Activated naive CD8-positive, alpha-beta T cell treated with anti-CD3 and anti-CD28 coated beads, Interleukin-2, amount 50 U/mL, for 24 hours (primary cell): ENCODE measurements around the gene WWOX.

ENCODE experiments used
- ATAC-seq: fragments of 150-1000 bp; cut with Tn5 transposase; one replicate; pipeline ENCODE4 v1.10.0; 2021
- DNase-seq: peaks from one replicate; pipeline ENCODE4 v3.0.0; 2021
- H3K27ac Mint-ChIP-seq: one replicate; pipeline ENCODE4 v1.8.0; 2021; ENCODE audit warnings: mild to moderate bottlenecking, mixed read lengths
- H3K27me3 Mint-ChIP-seq: one replicate; pipeline ENCODE4 v1.8.0; 2021; ENCODE audit warnings: mixed read lengths
- H3K36me3 Mint-ChIP-seq: one replicate; pipeline ENCODE4 v1.8.0; 2021; ENCODE audit warnings: low read depth, mixed read lengths
- H3K4me1 Mint-ChIP-seq: one replicate; pipeline ENCODE4 v1.8.0; 2021; ENCODE audit warnings: mixed read lengths
- H3K4me3 Mint-ChIP-seq: one replicate; pipeline ENCODE4 v1.8.0; 2021; ENCODE audit warnings: mild to moderate bottlenecking, moderate library complexity, mixed read lengths
- H3K9me3 Mint-ChIP-seq: one replicate; pipeline ENCODE4 v1.8.0; 2021; ENCODE audit warnings: mixed read lengths

The WWOX gene

DNA sequence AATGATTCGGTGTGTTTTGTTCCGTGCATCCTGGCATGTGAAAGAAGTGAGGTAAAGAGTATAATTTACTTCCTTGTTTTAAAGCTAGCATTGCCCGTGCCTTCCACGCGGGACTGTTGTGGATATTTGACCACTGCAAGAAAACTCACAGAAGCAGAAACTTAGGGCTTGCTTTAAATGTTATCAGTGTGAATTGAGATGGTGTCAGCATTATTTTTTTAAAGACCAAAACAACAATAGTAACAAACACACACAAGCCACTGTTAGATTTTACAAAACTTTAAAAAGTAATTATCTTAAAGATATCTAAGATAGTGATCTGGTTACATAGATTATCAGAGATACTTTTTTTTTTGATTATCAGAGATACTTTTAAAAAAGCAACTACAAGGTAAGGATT, 47.4 kb downstream of the WWOX start:
- Mint-ChIP-seq H3K4me1 (no peaks in the 10 kb centered on the region), H3K36me3 (peaks cover 5% of the 10 kb centered on the region), H3K4me3 (no peak overlapping the region), H3K9me3 (no peaks in the 10 kb centered on the region), H3K27ac (no peak overlapping the region), H3K27me3 (no peaks in the 10 kb centered on the region)
- DNase-seq (no peak), ATAC-seq (no peak)

DNA sequence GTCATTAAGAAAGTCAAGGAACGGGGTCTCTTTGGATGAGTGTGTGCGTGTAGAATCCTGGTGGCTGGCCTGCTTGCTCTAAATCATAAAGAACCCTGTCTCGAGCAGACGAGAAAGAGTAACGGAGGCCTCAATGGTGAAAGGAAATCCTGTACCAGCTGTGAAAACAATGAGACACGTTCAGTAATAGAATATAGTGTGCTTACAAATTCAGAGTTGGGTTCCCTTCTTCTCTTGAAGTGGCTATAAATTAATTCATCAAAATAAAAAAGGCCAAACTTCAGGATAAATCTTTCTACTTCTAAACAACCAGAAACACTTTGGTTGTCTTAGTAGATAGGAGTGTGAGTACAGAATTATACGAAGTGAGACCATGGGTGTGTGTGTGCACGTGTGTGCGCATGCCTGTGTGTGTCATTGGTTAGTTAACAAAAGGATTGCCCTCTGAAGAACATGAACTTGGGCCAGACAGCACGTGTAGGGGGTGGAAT, 48.5 kb downstream of the WWOX start:
- H3K27ac Mint-ChIP-seq: no peak overlapping the region
- no peak for DNase-seq
- no peak for ATAC-seq
- H3K4me3 Mint-ChIP-seq: no peak overlapping the region
- H3K9me3 Mint-ChIP-seq: no peaks in the 10 kb centered on the region
- peaks cover 5% of the 10 kb centered on the region for H3K36me3 Mint-ChIP-seq
- H3K27me3 Mint-ChIP-seq: no peaks in the 10 kb centered on the region
- H3K4me1 Mint-ChIP-seq: no peaks in the 10 kb centered on the region

GRCh38 chr16:78150233-78150632, 50.8 kb downstream of the WWOX start:
- no peak overlapping the region for H3K27ac Mint-ChIP-seq

GRCh38 chr16:78154729-78155461, 55.4 kb downstream of the WWOX start:
- DNase-seq (no peak), ATAC-seq (no peak)
- H3K36me3 Mint-ChIP-seq: peaks cover 7% of the 10 kb centered on the region
- H3K9me3 Mint-ChIP-seq: peaks cover 8% of the 10 kb centered on the region
- H3K27me3 Mint-ChIP-seq: no peaks in the 10 kb centered on the region
- H3K27ac Mint-ChIP-seq: no peak overlapping the region
- no peak overlapping the region for H3K4me3 Mint-ChIP-seq
- no peaks in the 10 kb centered on the region for H3K4me1 Mint-ChIP-seq

More at GRCh38 chr16:78150233-78150632, 50.8 kb downstream of the WWOX start:
- no peak overlapping the region for H3K4me3 Mint-ChIP-seq
- H3K27me3 Mint-ChIP-seq: no peaks in the 10 kb centered on the region
- no peaks in the 10 kb centered on the region for H3K4me1 Mint-ChIP-seq
- ATAC-seq: no peak
- H3K9me3 Mint-ChIP-seq: no peaks in the 10 kb centered on the region
- peaks cover 5% of the 10 kb centered on the region for H3K36me3 Mint-ChIP-seq
- no peak for DNase-seq

GRCh38 chr16:78155791-78156345, 56.4 kb downstream of the WWOX start:
- no peak overlapping the region for H3K4me3 Mint-ChIP-seq
- ATAC-seq (no peak), DNase-seq (no peak)
- H3K9me3 Mint-ChIP-seq: peaks cover 14% of the 10 kb centered on the region
- peaks cover 12% of the 10 kb centered on the region for H3K36me3 Mint-ChIP-seq
- no peaks in the 10 kb centered on the region for H3K4me1 Mint-ChIP-seq
- no peaks in the 10 kb centered on the region for H3K27me3 Mint-ChIP-seq
- no peak overlapping the region for H3K27ac Mint-ChIP-seq

DNA sequence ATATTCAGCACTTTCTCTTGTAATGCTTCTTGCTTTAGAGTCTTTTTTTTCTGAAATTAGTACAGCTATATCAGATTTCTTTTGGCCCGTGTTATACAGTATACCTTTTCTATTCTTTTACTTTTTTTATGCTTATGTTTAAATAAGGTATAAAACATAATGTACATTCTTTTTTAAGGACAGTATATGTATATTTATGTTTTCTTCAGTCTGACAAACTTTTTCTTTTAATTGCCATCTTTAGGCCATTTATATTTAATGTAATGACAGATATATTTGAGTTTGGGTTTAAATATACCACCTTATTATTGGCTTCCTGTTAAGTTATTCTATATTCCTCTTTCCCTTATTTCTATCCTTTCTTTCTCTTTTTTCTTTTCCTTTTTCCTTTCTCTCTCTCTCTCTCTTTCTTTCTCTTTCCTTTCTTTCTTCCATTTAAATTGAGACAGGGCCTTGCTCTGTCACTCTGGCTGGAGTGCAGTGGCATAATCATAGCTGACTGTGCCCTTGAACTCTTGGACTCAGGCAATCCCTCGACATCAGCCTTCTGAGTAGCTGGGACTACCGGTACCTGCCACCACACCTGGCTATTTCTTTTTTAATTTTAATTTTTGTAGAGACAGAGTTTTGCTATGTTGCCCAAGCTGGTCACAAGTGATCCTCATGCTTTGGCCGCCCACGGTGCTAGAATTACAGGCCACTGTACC, 61.7 kb downstream of the WWOX start:
- Mint-ChIP-seq H3K27ac (no peak overlapping the region), H3K4me1 (no peaks in the 10 kb centered on the region), H3K4me3 (no peak overlapping the region), H3K36me3 (peaks cover 32% of the 10 kb centered on the region), H3K9me3 (peaks cover 23% of the 10 kb centered on the region), H3K27me3 (no peaks in the 10 kb centered on the region)
- DNase-seq (no peak), ATAC-seq (no peak)

- H3K36me3 Mint-ChIP-seq: peaks cover 37% of the 10 kb centered on the region
- no peaks in the 10 kb centered on the region for H3K27me3 Mint-ChIP-seq
- DNase-seq (no peak), ATAC-seq (no peak)
- no peaks in the 10 kb centered on the region for H3K4me1 Mint-ChIP-seq
- no peak overlapping the region for H3K4me3 Mint-ChIP-seq
- peaks cover 23% of the 10 kb centered on the region for H3K9me3 Mint-ChIP-seq
- no peak overlapping the region for H3K27ac Mint-ChIP-seq
Measured at GRCh38 chr16:78163772-78164670, 64.6 kb downstream of the WWOX start.

DNA sequence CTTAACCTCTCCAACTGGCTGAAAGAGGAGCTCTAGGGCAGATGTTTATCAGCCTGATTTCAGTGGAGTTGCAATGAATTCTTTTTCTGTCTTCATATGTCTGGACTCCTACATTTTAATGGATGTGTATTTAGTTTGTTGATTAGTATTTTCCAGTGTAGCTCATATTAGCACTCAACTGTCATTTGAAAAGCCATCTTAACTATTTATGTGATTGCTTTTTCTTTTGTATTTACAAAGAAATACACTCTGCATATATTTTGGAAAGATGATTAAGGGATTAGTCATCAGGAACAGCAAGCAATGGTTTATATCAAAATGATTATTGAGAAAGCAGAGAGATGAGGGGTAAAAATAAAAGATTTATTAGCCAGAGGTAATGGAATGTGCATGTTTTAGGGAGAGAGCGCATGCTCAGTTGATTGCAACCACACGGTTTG, 71.1 kb downstream of the WWOX start:
- ATAC-seq: no peak
- no peak overlapping the region for H3K4me3 Mint-ChIP-seq
- H3K27me3 Mint-ChIP-seq: no peaks in the 10 kb centered on the region
- H3K36me3 Mint-ChIP-seq: peaks cover 19% of the 10 kb centered on the region
- no peak overlapping the region for H3K27ac Mint-ChIP-seq
- DNase-seq: no peak
- peaks cover 3% of the 10 kb centered on the region for H3K9me3 Mint-ChIP-seq
- no peaks in the 10 kb centered on the region for H3K4me1 Mint-ChIP-seq

DNA sequence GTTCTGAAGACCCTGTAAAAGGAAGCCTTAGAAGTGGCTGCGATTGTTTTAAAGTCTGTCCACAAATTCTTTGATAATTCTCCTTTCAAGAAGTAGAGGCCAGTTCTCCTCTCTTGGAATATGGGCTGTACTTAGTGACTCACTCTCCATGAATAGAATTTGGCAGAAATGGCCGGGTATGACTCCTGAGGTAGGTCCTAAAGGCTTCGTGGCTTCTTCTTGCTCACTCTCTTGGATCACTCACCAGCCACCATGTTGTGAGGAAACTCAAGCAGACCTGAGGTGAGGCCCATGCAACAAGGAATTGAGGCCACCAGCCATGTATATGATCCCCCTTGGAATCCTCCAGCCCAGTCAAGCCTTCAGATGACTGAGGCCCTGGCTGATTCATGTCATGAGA, 75.8 kb downstream of the WWOX start:
- DNase-seq: no peak
- no peak for ATAC-seq
- Mint-ChIP-seq H3K27me3 (no peaks in the 10 kb centered on the region), H3K27ac (no peak overlapping the region), H3K4me3 (no peak overlapping the region), H3K4me1 (peaks cover 2% of the 10 kb centered on the region), H3K36me3 (peaks cover 10% of the 10 kb centered on the region), H3K9me3 (no peaks in the 10 kb centered on the region)

DNA sequence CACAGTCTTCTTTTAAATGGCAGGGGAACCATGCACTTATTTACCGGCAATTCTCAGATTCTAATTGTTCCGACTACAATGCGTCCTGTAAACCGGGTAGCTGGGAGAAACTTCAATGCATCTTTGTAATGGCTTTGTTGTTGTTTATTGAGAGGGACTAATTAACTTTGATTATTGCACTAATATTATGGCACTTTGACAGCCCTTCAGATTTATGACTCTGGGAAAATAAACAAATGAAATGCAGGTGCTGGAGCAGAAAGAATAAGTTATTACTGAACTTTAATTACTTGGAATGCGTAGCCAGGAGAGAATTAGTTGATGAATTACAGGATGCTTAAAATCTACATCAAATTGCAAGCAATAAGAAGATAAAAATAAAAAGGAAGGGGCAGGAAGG, 77.0 kb downstream of the WWOX start:
- Mint-ChIP-seq H3K4me3 (no peak overlapping the region), H3K4me1 (peaks cover 2% of the 10 kb centered on the region), H3K9me3 (no peaks in the 10 kb centered on the region), H3K27ac (no peak overlapping the region), H3K27me3 (no peaks in the 10 kb centered on the region), H3K36me3 (peaks cover 6% of the 10 kb centered on the region)
- DNase-seq (no peak), ATAC-seq (no peak)

DNA sequence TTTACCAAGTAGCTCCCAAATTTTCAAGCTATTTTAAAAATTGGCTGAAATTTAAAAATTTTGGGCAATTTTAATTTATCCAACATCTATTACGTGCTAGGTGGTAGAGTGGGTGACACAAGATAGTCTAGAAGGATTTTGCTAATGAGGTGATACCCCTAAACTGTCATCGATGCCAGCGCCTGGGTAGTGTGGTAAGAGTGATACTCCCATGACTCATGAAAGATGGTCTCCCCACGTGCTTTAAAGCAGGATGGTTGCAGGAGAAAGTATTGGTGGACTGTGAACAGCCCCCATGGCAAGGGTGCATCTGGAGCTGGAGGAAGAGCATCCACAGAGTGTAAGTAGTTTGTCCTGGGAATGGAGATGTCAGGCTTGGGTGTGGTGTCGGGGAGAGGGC, 77.8 kb downstream of the WWOX start:
- H3K4me1 Mint-ChIP-seq: peaks cover 2% of the 10 kb centered on the region

DNA sequence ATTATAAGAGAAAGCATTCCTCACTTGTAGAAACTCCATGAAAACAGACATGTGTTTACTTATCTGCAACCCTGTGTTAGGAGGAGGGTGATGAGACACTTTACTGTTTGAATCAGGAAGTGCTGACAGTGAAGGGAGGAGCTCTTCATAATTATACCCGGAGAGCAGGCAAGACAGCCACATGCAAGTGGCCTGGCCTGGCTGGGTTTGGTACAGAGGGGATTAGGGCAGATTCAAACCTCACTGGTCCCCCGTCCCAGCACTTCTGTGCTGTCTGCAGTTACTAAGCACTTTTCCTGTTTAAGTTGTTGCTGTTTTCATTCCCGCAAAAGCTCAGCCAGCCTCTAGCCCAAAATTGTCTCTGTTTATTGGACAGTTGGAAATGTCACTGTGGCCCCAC, 78.5 kb downstream of the WWOX start:
- H3K27me3 Mint-ChIP-seq: no peaks in the 10 kb centered on the region
- no peak overlapping the region for H3K4me3 Mint-ChIP-seq
- no peak for ATAC-seq
- peaks cover 7% of the 10 kb centered on the region for H3K36me3 Mint-ChIP-seq
- DNase-seq: no peak
- peaks cover 2% of the 10 kb centered on the region for H3K4me1 Mint-ChIP-seq
- H3K27ac Mint-ChIP-seq: no peak overlapping the region
- no peaks in the 10 kb centered on the region for H3K9me3 Mint-ChIP-seq

More for the DNA sequence above, 77.8 kb downstream of the WWOX start:
- no peak overlapping the region for H3K27ac Mint-ChIP-seq
- peaks cover 4% of the 10 kb centered on the region for H3K36me3 Mint-ChIP-seq
- no peak overlapping the region for H3K4me3 Mint-ChIP-seq
- no peaks in the 10 kb centered on the region for H3K27me3 Mint-ChIP-seq
- ATAC-seq: peak; percentile 61
- no peaks in the 10 kb centered on the region for H3K9me3 Mint-ChIP-seq
- DNase-seq: no peak

DNA sequence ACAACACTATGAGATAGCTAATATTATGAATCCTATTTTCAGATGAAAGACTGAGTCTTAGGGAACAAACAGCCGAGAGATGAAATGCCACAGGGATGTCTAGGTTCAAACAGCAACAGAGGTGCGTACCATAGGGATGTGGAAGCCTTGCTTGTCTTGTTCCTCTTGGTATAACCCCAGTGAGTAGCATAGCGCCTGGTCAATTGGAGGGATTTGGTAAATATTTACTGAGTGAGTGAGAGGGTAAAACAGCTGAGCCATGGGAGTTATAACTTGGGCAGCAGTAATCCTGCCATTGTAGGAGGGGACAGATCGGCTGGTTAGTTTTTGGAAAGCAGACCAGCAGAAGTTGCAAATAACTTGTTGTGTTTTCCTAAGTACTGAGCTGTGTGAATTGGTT, 80.2 kb downstream of the WWOX start:
- H3K27ac Mint-ChIP-seq: no peak overlapping the region
- H3K36me3 Mint-ChIP-seq: peaks cover 10% of the 10 kb centered on the region
- no peaks in the 10 kb centered on the region for H3K27me3 Mint-ChIP-seq
- no peak for DNase-seq
- ATAC-seq: no peak
- peaks cover 2% of the 10 kb centered on the region for H3K4me1 Mint-ChIP-seq
- H3K9me3 Mint-ChIP-seq: no peaks in the 10 kb centered on the region
- no peak overlapping the region for H3K4me3 Mint-ChIP-seq

- Mint-ChIP-seq H3K27me3 (no peaks in the 10 kb centered on the region), H3K27ac (no peak overlapping the region), H3K36me3 (peaks cover 12% of the 10 kb centered on the region), H3K9me3 (no peaks in the 10 kb centered on the region), H3K4me1 (peaks cover 2% of the 10 kb centered on the region), H3K4me3 (no peak overlapping the region)
- DNase-seq: no peak
- no peak for ATAC-seq
Measured at GRCh38 chr16:78180349-78180748, 80.9 kb downstream of the WWOX start.
